Colonic mucosa (tissue), 4 donors: ENCODE measurements around the gene MIP. TPM values are rescaled to one million over a fixed set of nuclear protein-coding genes. Genes with fewer than 3 reads are reported as not detected.
"Not testable (repeated sequence)": the region's sequence is repeated elsewhere in the genome, so short reads cannot be mapped to it uniquely, and the experiment has no call there.

Experiments
- DNase-seq: peaks from one replicate; pipeline ENCODE4 v3.0.0-alpha.2; 2020
- H3K27ac ChIP-seq: fragments of 200-600 bp; one replicate; pipeline ENCODE4 v1.8.0; 2021
- H3K27me3 ChIP-seq: fragments of 200-600 bp; one replicate; pipeline ENCODE4 v1.8.0; 2021
- H3K36me3 ChIP-seq: fragments of 200-600 bp; one replicate; pipeline ENCODE4 v1.8.0; 2021
- H3K4me1 ChIP-seq: fragments of 200-600 bp; one replicate; pipeline ENCODE4 v1.8.0; 2021; ENCODE audit warnings: mild to moderate bottlenecking
- H3K4me3 ChIP-seq: fragments of 200-600 bp; one replicate; pipeline ENCODE4 v1.8.0; 2021
- H3K9ac ChIP-seq, 2 donors: one replicate each; pipeline ENCODE4 v1.7.0; 2013; ENCODE audit warnings: control low read depth in 2 of 2, low read depth in 2 of 2, low read length in 2 of 2
- H3K9me3 ChIP-seq: fragments of 200-600 bp; one replicate; pipeline ENCODE4 v1.8.0; 2021
- CTCF ChIP-seq: fragments of 200-600 bp; IDR thresholded peaks from one replicate; pipeline ENCODE4 v1.8.0; 2022; ENCODE audit warnings: antibody characterized with exemption, mild to moderate bottlenecking
- intact Hi-C: fragments of 100-400 bp; cut with DNase I; formaldehyde crosslinking; loops from one replicate; pipeline ENCODE4 v1.14.1; 2022
- total RNA-seq, 2 donors: library from RNA; stranded (reverse); fragmentation: NEBNext Ultra II Directional in 1 of 2; extraction: Animal tissue kit (Norgen Biotek cat#: 25700) in 1 of 2; gene quantifications; one replicate each; pipeline ENCODE4 v1.2.1, GENCODE V29; 2021
- donor health status: healthy.
- donor health status: DM: no; HTN: no; CAD: no.
- donor health status: DM: no; HTN: no; CAD: no.

MIP gene
- total RNA-seq, 2 donors from 2014 or later = not detected

GRCh38 chr12:56457817-56458216 is 3.4 kb upstream of the MIP start:
- H3K27me3 ChIP-seq = no peaks in the 10 kb centered on the region
- H3K4me1 ChIP-seq = no peaks in the 10 kb centered on the region
- no peak overlapping the region for H3K27ac ChIP-seq
- no peak for TF ChIP-seq CTCF
- intact Hi-C loops = no loop called here
- no peaks in the 10 kb centered on the region for H3K9me3 ChIP-seq
- no peak overlapping the region for H3K9ac ChIP-seq
- no peak for DNase-seq
- H3K4me3 ChIP-seq = no peak overlapping the region
- no peaks in the 10 kb centered on the region for H3K36me3 ChIP-seq

- Histone ChIP-seq H3K9ac (no peak overlapping the region), H3K27me3 (no peaks in the 10 kb centered on the region), H3K9me3 (no peaks in the 10 kb centered on the region), H3K4me3 (no peak overlapping the region), H3K27ac (no peak overlapping the region), H3K4me1 (no peaks in the 10 kb centered on the region), H3K36me3 (no peaks in the 10 kb centered on the region)
- no peak for TF ChIP-seq CTCF
- DNase-seq = no peak
- intact Hi-C loops = no loop called here
Measured at GRCh38 chr12:56451147-56451546, 3.3 kb downstream of the MIP start.

DNA sequence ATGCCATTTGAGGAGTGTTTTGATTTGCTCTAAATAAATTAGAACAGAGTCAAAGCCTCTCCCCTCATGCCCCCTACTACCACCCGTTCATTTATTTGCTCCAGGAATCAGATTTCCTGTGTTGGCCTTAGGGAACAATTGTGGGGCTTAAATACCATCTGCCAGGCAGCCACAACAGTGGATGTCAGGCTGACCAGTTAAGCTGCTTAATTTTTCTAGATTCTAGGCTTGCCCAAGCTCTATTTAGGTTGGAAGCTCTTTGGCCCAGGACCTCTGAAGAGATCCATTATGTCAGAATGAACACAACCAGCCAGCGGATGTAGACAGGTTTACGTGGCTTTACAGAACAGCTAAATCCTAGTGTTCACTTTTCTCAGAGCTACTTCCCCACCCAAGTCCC is 4.2 kb downstream of the MIP start:
- no peak for TF ChIP-seq CTCF
- Histone ChIP-seq H3K36me3 (no peaks in the 10 kb centered on the region), H3K9ac (no peak overlapping the region), H3K4me3 (no peak overlapping the region), H3K4me1 (no peaks in the 10 kb centered on the region), H3K9me3 (no peaks in the 10 kb centered on the region), H3K27me3 (no peaks in the 10 kb centered on the region), H3K27ac (no peak overlapping the region)
- intact Hi-C loops = no loop called here
- no peak for DNase-seq

DNA sequence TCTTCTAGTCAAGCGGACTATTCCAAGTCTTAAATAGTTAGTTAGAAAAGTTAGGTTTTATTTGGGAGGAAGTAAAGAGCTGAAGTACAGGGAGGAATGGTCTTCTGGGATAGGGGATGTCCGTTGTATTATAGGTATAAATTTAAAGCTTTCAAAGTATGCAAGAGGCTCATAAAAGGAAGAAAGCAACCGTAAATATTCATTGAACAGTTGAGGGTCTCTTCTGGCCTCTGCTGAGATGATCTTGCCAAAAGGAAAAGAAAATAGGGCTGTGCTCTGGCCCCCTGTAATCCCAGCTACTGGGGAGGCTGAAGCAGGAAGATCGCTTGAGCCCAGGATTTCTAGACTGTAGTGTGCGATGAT is 4.9 kb downstream of the MIP start:
- Histone ChIP-seq H3K27me3 (no peaks in the 10 kb centered on the region), H3K4me3 (peak overlapping the region; percentile 58), H3K9ac (peak overlapping the region in 1 of 2 donors; percentile 86), H3K27ac (peak overlapping the region; percentile 73), H3K36me3 (no peaks in the 10 kb centered on the region), H3K4me1 (no peaks in the 10 kb centered on the region), H3K9me3 (no peaks in the 10 kb centered on the region)
- no peak for DNase-seq
- intact Hi-C loops = loop anchor here (5.0 kb wide), 1 partner anchor 87 kb away; the partner anchor contains the start of genes APOF and STAT2
- no peak for TF ChIP-seq CTCF

DNA sequence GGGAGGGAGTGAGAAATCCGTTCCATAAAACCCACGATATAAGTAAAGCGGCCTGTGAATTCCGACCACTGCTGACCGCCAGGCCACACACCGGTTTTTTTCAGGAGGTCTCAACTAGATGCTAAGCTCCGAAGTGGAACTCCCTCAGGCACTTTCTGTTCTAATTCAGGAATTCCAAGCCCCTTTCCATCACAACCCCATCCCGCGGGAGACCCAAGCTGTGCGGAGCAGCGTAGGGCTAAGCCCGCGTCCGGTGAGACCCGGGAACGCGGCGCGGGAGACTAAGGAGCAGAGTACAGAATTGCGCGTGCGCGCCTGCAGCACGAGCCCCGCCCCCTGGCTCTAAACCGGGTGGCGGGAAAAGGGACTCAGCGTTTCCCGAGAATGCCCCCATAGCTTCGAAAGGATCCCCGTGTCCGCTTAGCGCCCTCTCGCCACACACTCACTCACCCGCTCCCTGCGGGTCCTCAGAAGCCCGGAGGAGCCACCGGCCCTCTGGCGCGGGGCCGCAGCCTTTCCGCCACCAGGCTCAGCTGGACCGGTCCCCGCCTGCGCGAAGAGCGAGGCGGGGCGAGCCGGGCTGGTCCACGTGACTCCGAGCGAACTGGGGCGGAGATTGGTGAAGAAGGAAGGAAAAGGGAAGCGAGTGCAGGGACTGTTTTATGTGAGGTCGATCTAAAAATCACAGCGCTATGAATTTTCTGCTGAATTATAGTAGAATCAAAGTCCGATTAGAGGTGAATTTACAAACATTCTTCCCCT is 5.4 kb downstream of the MIP start, which contains the start of gene TIMELESS:
Gene TIMELESS (minus strand): TSS at position 567 of the 762 bp plus-strand sequence. CDS start 15,256 bp downstream, outside the sequence.
- intact Hi-C loops = loop anchor here (5.0 kb wide), 1 partner anchor 87 kb away; the partner anchor contains the start of genes APOF and STAT2

DNA sequence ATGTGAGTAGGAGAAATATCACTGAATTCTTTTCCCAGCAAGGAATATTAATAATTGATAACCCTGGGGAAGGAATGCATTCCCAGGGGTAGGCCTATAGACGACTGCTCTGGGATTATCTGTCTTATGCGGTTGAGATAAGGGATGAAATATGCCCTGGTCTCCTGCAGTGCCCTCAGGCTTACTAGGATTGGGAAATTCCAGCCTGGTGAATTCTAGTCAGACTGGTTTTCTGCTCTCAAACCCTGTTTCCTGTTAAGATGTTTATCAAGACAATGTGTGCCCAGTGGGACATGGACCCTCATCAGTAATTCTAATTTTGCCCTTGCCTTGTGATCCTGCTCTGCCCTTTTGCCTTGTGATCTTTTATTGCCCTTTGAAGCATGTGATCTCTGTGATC is 11.2 kb downstream of the MIP start:
- intact Hi-C loops, H3K4me3 ChIP-seq: not testable (repeated sequence)

More for the DNA sequence above, 5.4 kb downstream of the MIP start, which contains the start of gene TIMELESS:
- H3K27me3 ChIP-seq = no peaks in the 10 kb centered on the region
- no peaks in the 10 kb centered on the region for H3K4me1 ChIP-seq
- peak within 1 kb of the TSS; percentile 61 to 86 for H3K9ac ChIP-seq
- peak within 1 kb of the TSS; percentile 58 for H3K4me3 ChIP-seq
- TF ChIP-seq CTCF = no peak
- peak; percentile 93 for DNase-seq
- H3K9me3 ChIP-seq = no peaks in the 10 kb centered on the region
- peak within 1 kb of the TSS; percentile 73 for H3K27ac ChIP-seq
- H3K36me3 ChIP-seq = no peaks in the 10 kb centered on the region

More for the DNA sequence above, 11.2 kb downstream of the MIP start:
- H3K4me1 ChIP-seq, H3K9ac ChIP-seq, H3K36me3 ChIP-seq, H3K9me3 ChIP-seq, DNase-seq, H3K27me3 ChIP-seq, H3K27ac ChIP-seq: not testable (repeated sequence)
